HL-60 (cell line): ENCODE results near the gene GASK1A.

Experiments
- DNase-seq, 2 experiments: peaks; one replicate each; pipeline ENCODE4 v3.0.0-alpha.2; 2010 to 2020; ENCODE audit warnings: low read depth in 1 of 2, low spot score in 1 of 2
- H3K27ac ChIP-seq: fragments of 250-450 bp; sonication (Bioruptor Pico); replicated peaks from 2 replicates; pipeline ENCODE4 v1.5.1; 2020; ENCODE audit warnings: mild to moderate bottlenecking, moderate library complexity
- H3K27me3 ChIP-seq: fragments of 250-450 bp; sonication (Bioruptor Pico); 2 replicates; pipeline ENCODE4 v1.5.1; 2021; ENCODE audit warnings: mild to moderate bottlenecking, moderate library complexity; ENCODE audit not compliant: insufficient read depth, poor library complexity, severe bottlenecking
- H3K4me3 ChIP-seq: replicated peaks from 2 replicates; pipeline ENCODE4 v1.5.1; 2011; ENCODE audit warnings: mild to moderate bottlenecking, control low read depth, low read length; ENCODE audit not compliant: insufficient read depth
- GABPA ChIP-seq: IDR thresholded peaks from 2 replicates; pipeline ENCODE4 v1.6.1; 2012; ENCODE audit warnings: low read depth
- POLR2AphosphoS5 ChIP-seq: IDR thresholded peaks from 2 replicates; pipeline ENCODE4 v1.6.1; 2012; ENCODE audit warnings: low read depth
- REST ChIP-seq: IDR thresholded peaks from 2 replicates; pipeline ENCODE4 v1.6.1; 2012; ENCODE audit warnings: low read depth; ENCODE audit not compliant: insufficient replicate concordance
- SPI1 ChIP-seq: IDR thresholded peaks from 2 replicates; pipeline ENCODE4 v1.6.1; 2012; ENCODE audit warnings: low read depth, mild to moderate bottlenecking, borderline replicate concordance
- TF ChIP-seq, protein P1 (sequence below): IDR thresholded peaks from one replicate; pipeline ENCODE4 v1.5.1; 2011; ENCODE audit warnings: low read length, control low read depth, inconsistent platforms; ENCODE audit not compliant: insufficient read depth

Gene GASK1A

GRCh38 chr3:43076857-43077256, 97.7 kb downstream of the GASK1A start:
- no peak for DNase-seq
- no peak overlapping the region for H3K4me3 ChIP-seq
- no peaks in the 10 kb centered on the region for H3K27me3 ChIP-seq
- TF ChIP-seq SPI1 (no peak), REST (no peak), GABPA (no peak), POLR2AphosphoS5 (no peak)
- TF ChIP-seq, protein P1, sequence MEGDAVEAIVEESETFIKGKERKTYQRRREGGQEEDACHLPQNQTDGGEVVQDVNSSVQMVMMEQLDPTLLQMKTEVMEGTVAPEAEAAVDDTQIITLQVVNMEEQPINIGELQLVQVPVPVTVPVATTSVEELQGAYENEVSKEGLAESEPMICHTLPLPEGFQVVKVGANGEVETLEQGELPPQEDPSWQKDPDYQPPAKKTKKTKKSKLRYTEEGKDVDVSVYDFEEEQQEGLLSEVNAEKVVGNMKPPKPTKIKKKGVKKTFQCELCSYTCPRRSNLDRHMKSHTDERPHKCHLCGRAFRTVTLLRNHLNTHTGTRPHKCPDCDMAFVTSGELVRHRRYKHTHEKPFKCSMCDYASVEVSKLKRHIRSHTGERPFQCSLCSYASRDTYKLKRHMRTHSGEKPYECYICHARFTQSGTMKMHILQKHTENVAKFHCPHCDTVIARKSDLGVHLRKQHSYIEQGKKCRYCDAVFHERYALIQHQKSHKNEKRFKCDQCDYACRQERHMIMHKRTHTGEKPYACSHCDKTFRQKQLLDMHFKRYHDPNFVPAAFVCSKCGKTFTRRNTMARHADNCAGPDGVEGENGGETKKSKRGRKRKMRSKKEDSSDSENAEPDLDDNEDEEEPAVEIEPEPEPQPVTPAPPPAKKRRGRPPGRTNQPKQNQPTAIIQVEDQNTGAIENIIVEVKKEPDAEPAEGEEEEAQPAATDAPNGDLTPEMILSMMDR, result no peak
- H3K27ac ChIP-seq, result no peak overlapping the region

DNA sequence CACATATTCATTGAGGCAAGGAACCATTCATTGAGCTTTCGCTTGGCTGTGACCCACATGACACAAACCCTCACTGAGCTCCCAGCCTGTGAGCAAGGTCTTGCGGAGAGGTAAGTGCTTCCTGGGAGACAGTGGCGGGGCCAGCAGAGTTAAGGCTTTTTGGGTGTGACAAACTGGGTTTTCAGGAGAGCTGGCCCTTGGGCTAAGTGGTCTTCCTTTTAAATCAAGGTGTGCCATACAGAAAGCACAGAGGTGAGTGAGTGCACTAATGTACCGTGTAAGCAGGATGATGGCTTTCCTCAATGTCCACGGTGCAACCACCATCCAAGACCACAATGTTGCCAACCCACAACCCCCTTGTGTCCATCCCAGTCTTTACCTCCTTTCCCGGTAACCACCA, 98.2 kb downstream of the GASK1A start:
- H3K4me3 ChIP-seq, result no peak overlapping the region
- DNase-seq, result no peak
- TF ChIP-seq GABPA (no peak), POLR2AphosphoS5 (no peak)
- TF ChIP-seq, protein P1, result no peak
- H3K27me3 ChIP-seq, result no peaks in the 10 kb centered on the region
- no peak overlapping the region for H3K27ac ChIP-seq

DNA sequence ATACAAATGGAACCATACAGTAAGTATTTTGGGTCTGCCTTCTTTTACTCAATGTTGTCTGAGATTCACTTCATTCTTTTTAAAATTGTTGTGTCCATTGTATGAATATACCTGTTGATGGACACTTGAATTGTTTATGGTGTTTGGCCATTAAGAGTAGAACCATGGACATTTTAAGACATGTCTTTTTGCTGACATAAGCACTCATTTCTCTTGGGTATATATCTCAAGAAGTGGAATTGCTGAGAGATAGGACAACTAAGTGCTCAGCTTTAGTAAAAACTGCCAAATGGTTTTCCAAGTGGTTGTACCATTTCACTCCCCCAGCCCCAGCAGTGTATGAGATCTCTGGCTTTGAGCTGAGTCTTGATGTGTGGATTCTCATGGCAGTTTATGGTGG, 98.6 kb downstream of the GASK1A start:
- DNase-seq, result no peak
- Histone ChIP-seq H3K27me3 (no peaks in the 10 kb centered on the region), H3K4me3 (no peak overlapping the region), H3K27ac (no peak overlapping the region)
- no peak for TF ChIP-seq SPI1
- no peak for TF ChIP-seq POLR2AphosphoS5
- no peak for TF ChIP-seq REST
- TF ChIP-seq, protein P1, result no peak
- no peak for TF ChIP-seq GABPA
